ENCODE data around the gene TBL2.
A peak's percentile ranks its signal among the peaks of the same experiment; 100 is the strongest.
"Not testable (repeated sequence)": the region's sequence is repeated elsewhere in the genome, so short reads cannot be mapped to it uniquely, and the experiment has no call there.

TBL2 gene

DNA sequence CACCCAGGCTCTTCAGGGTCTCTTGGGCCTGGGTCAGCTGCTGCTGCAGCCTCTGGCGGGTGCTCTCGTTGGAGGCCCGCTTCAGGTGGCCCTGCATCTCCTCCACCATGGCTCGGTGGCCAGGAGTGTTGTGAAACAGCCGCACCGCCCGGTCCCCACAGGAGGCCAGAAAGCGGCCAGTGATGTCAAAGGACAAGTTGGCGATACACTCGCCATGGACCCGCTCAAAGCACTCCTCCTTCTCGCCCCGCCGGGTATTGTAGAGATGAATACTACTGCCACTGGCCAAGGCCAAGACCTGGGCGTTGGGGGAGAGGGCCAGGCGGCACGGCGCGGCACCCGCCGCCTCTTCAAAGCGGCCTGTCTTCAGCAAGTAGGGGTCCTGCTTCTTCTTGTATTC, 7.9 kb downstream of the TBL2 start:
- DNase-seq (ENCODE audit: low spot score): no peak

DNA sequence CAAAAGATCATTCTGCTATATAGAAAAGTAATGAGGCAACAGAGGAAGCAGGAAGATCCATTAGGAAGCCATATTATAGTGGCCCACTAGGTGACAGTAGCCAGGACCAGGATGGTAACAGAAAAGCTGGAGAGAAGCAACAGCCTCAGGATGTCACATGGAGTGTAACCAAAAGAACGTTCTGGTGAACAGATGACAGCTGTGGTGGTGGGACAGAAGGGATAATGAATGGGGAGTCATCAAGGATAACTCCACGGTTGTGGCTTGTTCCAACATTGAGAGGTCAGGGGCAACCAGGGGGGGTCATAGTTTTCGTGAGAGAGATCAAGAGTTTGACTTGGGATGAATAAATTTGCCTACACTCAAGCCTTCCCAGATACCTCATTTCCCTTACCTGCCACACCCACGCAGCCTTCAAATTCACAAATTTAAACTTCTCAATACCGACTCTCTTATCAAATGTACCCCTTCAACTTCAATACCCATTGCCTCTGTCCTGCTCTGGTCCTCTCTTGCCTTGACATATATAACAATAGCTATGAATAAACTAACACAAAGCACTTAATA, 9.3 kb downstream of the TBL2 start:
- no peak for DNase-seq (ENCODE audit: low spot score)

GRCh38 chr7:73567846-73568685, 10.3 kb downstream of the TBL2 start:
- no peak for DNase-seq (ENCODE audit: low spot score)

- no peak for DNase-seq (ENCODE audit: low spot score)
These were observed 11.2 kb downstream of the TBL2 start for GRCh38 chr7:73567140-73567539.

- not testable (repeated sequence) for DNase-seq (ENCODE audit: low spot score)
These were observed 11.9 kb downstream of the TBL2 start for GRCh38 chr7:73566431-73566830.

- DNase-seq (ENCODE audit: low spot score): no peak
These were observed 12.6 kb downstream of the TBL2 start for GRCh38 chr7:73565675-73566340.

DNA sequence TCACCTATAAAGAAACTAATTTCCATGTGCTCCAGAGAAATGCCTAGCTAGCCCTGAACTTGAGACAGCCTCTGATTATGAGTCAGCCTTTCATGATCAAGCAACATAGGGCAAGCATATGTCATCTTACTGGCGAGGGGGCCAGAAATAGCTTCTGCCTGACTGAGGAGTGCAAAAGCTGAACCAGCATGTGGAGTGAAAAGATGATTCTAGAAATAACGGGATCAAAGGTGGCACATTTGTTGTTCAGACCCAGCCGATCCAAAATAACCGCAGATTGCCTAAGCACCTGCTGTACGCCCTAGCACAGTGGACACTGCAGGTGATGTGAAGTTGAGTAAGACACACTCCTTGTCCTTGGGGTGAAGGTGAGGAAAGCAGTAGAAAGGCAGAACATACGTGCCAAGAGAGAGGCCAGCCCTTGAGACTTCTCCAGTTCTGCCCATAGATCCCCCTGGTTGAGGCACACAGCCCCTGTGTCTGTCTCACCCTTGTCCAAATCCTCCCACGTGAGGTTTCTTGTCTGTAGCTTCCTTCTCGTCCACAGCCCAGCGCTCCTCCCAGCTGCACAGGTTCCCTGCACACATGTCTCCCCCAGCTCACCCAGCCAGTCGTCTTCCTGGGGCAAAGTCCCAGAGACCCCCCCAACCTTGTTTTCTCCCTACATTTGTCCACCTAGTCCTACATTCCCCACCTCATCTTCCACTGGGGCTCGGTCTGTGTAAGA, 18.1 kb downstream of the TBL2 start:
- peak; percentile 77 for DNase-seq (ENCODE audit: low spot score)

GRCh38 chr7:73557397-73558257, 20.8 kb downstream of the TBL2 start, which contains the start of gene BCL7B:
Gene BCL7B, minus strand, starts transcription at chr7:73557690. Its CDS starts 112 bp downstream, at chr7:73557578.
- peak; percentile 92 for DNase-seq (ENCODE audit: low spot score)

DNA sequence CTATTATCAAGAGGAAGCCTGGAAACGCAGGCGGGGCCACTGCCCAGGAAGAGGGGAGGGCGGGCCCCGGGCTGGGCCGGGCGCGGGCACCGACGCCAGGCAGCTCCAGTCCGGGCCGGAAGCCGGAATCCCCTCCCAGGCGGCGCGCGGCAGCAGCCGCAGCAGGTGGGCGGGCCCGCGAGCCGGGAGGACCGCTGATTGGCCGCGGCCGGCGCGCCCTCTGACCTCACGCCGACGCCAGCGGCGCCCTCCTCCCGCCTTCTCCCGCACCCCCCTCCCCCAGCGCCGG, 21.3 kb downstream of the TBL2 start:
- DNase-seq (ENCODE audit: low spot score): peak; percentile 97

GRCh38 chr7:73556208-73557107, 21.9 kb downstream of the TBL2 start:
- DNase-seq (ENCODE audit: low spot score): no peak

DNA sequence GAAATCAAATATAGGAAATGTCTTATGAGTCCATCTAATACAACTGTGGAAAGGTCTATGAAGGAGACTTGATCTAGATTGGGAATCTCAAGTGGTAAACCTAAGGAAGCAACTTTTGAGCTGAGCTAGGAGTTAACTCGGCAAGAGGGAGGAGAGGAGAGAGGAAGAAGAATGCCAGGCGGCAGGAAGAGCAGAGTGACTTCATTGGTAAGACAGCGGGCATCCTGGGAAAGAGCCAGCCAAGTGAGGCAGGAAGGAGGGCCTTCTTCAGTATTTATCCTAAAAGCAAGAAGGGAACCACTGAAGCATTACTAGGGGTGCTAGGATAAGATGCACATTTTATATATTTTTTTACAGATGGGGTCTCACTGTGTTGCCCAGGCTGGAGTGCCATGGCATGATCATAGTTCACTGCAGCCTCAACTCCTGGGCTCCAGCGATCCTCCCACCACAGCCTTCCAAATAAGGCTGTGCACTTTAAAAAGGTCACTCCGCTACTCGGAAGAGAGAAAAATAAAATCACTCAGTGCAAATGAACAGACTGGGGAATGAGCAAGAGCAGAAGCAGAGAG, 22.9 kb downstream of the TBL2 start:
- DNase-seq (ENCODE audit: low spot score): no peak

DNA sequence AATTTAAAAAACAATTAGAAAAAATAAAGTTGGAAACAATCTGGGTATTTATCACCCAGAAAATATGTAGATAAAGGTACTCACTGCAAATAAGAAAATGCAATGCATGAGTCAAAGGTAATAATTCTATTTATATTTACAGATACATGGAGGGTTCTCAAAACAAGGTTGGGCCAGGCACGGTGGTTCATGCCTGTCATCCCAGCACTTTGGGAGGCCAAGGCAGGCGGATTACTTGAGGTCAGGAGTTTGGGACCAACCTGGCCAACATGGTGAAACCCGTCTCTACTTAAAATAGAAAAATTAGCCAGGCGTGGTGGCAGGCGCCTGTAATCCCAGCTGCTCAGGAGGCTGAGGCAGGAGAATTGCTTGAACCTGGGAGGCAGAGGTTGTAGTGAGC, 28.3 kb downstream of the TBL2 start:
- not testable (repeated sequence) for DNase-seq (ENCODE audit: low spot score)

GRCh38 chr7:73549176-73549575, 29.2 kb downstream of the TBL2 start:
- no peak for DNase-seq (ENCODE audit: low spot score)

- DNase-seq (ENCODE audit: low spot score): no peak
These were observed 30.5 kb downstream of the TBL2 start for GRCh38 chr7:73547841-73548240.

- DNase-seq (ENCODE audit: low spot score): no peak
These were observed 33.7 kb downstream of the TBL2 start for GRCh38 chr7:73544678-73545077.

GRCh38 chr7:73541722-73542121, 36.7 kb downstream of the TBL2 start:
- DNase-seq (ENCODE audit: low spot score): no peak

DNA sequence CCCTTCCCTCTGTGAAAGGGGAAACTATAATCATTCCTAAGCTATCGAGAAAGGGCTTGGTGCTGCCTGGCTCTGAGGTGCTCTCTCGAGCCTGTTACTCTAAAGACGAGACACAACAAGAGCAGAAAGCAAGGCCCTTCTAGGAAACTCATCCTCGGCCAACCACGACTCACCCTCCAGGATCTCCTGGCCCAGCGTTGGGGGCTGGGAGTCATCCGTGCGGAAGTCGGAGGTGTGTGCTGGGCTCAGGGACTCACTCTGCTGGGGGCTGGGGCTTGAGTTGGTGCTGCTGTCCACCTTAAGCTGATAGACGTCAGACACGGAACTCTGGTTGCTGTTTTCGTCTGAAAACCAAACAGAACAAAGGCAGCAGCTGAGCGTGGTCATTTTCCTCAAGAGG, 38.7 kb downstream of the TBL2 start:
- DNase-seq (ENCODE audit: low spot score): no peak

DNA sequence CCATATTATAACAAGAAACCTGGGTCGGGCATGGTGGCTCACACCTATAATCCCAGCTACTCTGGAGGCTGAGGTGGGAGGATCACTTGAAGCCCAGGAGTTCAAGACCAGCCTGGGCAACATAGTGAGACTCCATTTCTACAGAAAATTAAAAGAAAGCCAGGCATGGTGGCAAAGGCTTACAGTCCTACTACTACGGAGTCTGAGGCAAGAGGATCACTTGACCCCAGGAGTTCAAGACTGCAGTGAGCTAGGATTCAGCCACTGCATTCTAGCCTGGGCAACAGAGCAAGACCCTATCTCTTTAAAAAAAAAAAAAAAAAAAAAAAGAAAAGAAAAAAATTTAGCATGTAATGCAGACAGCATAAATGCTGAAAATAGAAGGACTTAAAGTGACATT, 39.9 kb downstream of the TBL2 start:
- DNase-seq (ENCODE audit: low spot score): not testable (repeated sequence)

DNA sequence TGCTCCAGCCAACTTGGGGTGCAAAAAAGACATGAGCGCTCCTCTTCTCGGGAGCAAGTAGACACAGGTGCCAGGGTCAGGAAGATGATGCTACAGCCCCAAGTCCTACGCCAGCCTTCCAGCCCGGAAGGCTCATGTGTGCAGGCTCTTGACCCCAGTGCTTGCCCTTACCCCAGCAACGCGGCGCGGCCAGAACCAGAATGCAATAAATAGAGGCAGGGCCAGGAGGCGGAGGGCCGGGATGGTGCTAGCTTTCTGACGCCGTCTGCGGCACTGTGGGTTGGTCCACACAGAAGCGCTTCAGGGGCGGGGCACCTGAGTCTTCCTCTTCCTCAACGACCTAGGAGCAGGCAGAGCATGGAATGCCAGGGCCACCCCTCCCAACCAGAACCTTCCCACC, 41.3 kb downstream of the TBL2 start:
- no peak for DNase-seq (ENCODE audit: low spot score)

GRCh38 chr7:73536479-73536878, 41.9 kb downstream of the TBL2 start:
- no peak for DNase-seq (ENCODE audit: low spot score)
